ENCODE results near the gene TBC1D22A. TPM values are rescaled to one million over a fixed set of nuclear protein-coding genes. Genes with fewer than 3 reads are reported as not detected.

TBC1D22A gene
- total RNA-seq, 2 experiments from 2014 or later, result 33.2 to 34.9 TPM

- ChIA-PET CTCF (no interaction called here), POLR2A (no interaction called here)
- peaks cover 6% of the 10 kb centered on the region for H3K9me3 Mint-ChIP-seq
- no peak for DNase-seq
- no peaks in the 10 kb centered on the region for H3K27me3 Mint-ChIP-seq
- peaks cover 10% of the 10 kb centered on the region for H3K36me3 Mint-ChIP-seq
- H3K4me3 Mint-ChIP-seq, result no peak overlapping the region
- no peak overlapping the region for H3K27ac Mint-ChIP-seq
- intact Hi-C loops (cut with micrococcal nuclease), result no loop called here
- peaks cover 34% of the 10 kb centered on the region for H3K4me1 Mint-ChIP-seq (ENCODE audit: low read depth)
These were observed 255.8 kb downstream of the TBC1D22A start for GRCh38 chr22:47018010-47018910.

GRCh38 chr22:47019012-47019790, 256.8 kb downstream of the TBC1D22A start:
- ChIA-PET CTCF (no interaction called here), POLR2A (no interaction called here)
- Mint-ChIP-seq H3K4me1 (ENCODE audit: low read depth) (peaks cover 36% of the 10 kb centered on the region), H3K36me3 (peaks cover 10% of the 10 kb centered on the region), H3K9me3 (peaks cover 6% of the 10 kb centered on the region), H3K4me3 (no peak overlapping the region), H3K27me3 (no peaks in the 10 kb centered on the region), H3K27ac (peak overlapping the region; percentile 6)
- intact Hi-C loops (cut with micrococcal nuclease), result no loop called here
- DNase-seq, result no peak

- H3K36me3 Mint-ChIP-seq, result peaks cover 10% of the 10 kb centered on the region
- H3K9me3 Mint-ChIP-seq, result peaks cover 6% of the 10 kb centered on the region
- H3K4me1 Mint-ChIP-seq (ENCODE audit: low read depth), result peaks cover 36% of the 10 kb centered on the region
- no peak overlapping the region for H3K4me3 Mint-ChIP-seq
- no peak for DNase-seq
- H3K27me3 Mint-ChIP-seq, result no peaks in the 10 kb centered on the region
- ChIA-PET CTCF (no interaction called here), POLR2A (no interaction called here)
- intact Hi-C loops (cut with micrococcal nuclease), result no loop called here
- H3K27ac Mint-ChIP-seq, result peak overlapping the region; percentile 46
These were observed 257.7 kb downstream of the TBC1D22A start for GRCh38 chr22:47020166-47020565.

- ChIA-PET CTCF (no interaction called here), POLR2A (no interaction called here)
- no peak for DNase-seq
- H3K27me3 Mint-ChIP-seq, result no peaks in the 10 kb centered on the region
- H3K4me1 Mint-ChIP-seq (ENCODE audit: low read depth), result peaks cover 36% of the 10 kb centered on the region
- H3K36me3 Mint-ChIP-seq, result peaks cover 10% of the 10 kb centered on the region
- H3K9me3 Mint-ChIP-seq, result peaks cover 6% of the 10 kb centered on the region
- no peak overlapping the region for H3K4me3 Mint-ChIP-seq
- H3K27ac Mint-ChIP-seq, result peak overlapping the region; percentile 31
- intact Hi-C loops (cut with micrococcal nuclease), result loop anchor here (2.0 kb wide), 1 partner anchor 21 kb away; no protein-coding TSS in a partner anchor
These were observed 259.1 kb downstream of the TBC1D22A start for GRCh38 chr22:47021371-47022074.

- intact Hi-C loops (cut with micrococcal nuclease), result loop anchor here (2.0 kb wide), 1 partner anchor 21 kb away; no protein-coding TSS in a partner anchor
- DNase-seq, result no peak
- CTCF ChIA-PET, result no interaction called here
- H3K9me3 Mint-ChIP-seq, result peaks cover 6% of the 10 kb centered on the region
- peak overlapping the region; percentile 31 for H3K27ac Mint-ChIP-seq
- H3K27me3 Mint-ChIP-seq, result no peaks in the 10 kb centered on the region
- peaks cover 10% of the 10 kb centered on the region for H3K36me3 Mint-ChIP-seq
- H3K4me1 Mint-ChIP-seq (ENCODE audit: low read depth), result peaks cover 36% of the 10 kb centered on the region
- POLR2A ChIA-PET, result no interaction called here
- H3K4me3 Mint-ChIP-seq, result no peak overlapping the region
These were observed 259.6 kb downstream of the TBC1D22A start for GRCh38 chr22:47022075-47022473.

GRCh38 chr22:47022475-47022874, 260.0 kb downstream of the TBC1D22A start:
- CTCF ChIA-PET, result no interaction called here
- H3K4me1 Mint-ChIP-seq (ENCODE audit: low read depth), result peaks cover 36% of the 10 kb centered on the region
- intact Hi-C loops (cut with micrococcal nuclease), result loop anchor here (2.0 kb wide), 1 partner anchor 22 kb away; no protein-coding TSS in a partner anchor
- peak overlapping the region; percentile 31 for H3K27ac Mint-ChIP-seq
- POLR2A ChIA-PET, result no interaction called here
- DNase-seq, result peak; percentile 18
- peaks cover 10% of the 10 kb centered on the region for H3K36me3 Mint-ChIP-seq
- H3K27me3 Mint-ChIP-seq, result no peaks in the 10 kb centered on the region
- H3K9me3 Mint-ChIP-seq, result peaks cover 6% of the 10 kb centered on the region
- no peak overlapping the region for H3K4me3 Mint-ChIP-seq

GRCh38 chr22:47023871-47024270, 261.4 kb downstream of the TBC1D22A start:
- Mint-ChIP-seq H3K9me3 (peaks cover 6% of the 10 kb centered on the region), H3K27ac (no peak overlapping the region)
- CTCF ChIA-PET, result no interaction called here

GRCh38 chr22:47027766-47028165, 265.3 kb downstream of the TBC1D22A start:
- intact Hi-C loops (cut with micrococcal nuclease), result no loop called here
- DNase-seq, result no peak
- Mint-ChIP-seq H3K27me3 (no peaks in the 10 kb centered on the region), H3K4me1 (ENCODE audit: low read depth) (peaks cover 6% of the 10 kb centered on the region), H3K9me3 (no peaks in the 10 kb centered on the region), H3K4me3 (no peak overlapping the region), H3K27ac (no peak overlapping the region), H3K36me3 (peaks cover 1% of the 10 kb centered on the region)
- CTCF ChIA-PET, result no interaction called here
- POLR2A ChIA-PET, result no interaction called here

More at GRCh38 chr22:47023871-47024270, 261.4 kb downstream of the TBC1D22A start:
- intact Hi-C loops (cut with micrococcal nuclease), result loop anchor here (2.0 kb wide), 1 partner anchor 23 kb away; no protein-coding TSS in a partner anchor
- H3K4me3 Mint-ChIP-seq, result no peak overlapping the region
- POLR2A ChIA-PET, result no interaction called here
- no peak for DNase-seq
- no peaks in the 10 kb centered on the region for H3K27me3 Mint-ChIP-seq
- H3K4me1 Mint-ChIP-seq (ENCODE audit: low read depth), result peaks cover 34% of the 10 kb centered on the region
- H3K36me3 Mint-ChIP-seq, result peaks cover 8% of the 10 kb centered on the region

- Mint-ChIP-seq H3K27me3 (no peaks in the 10 kb centered on the region), H3K9me3 (no peaks in the 10 kb centered on the region), H3K36me3 (no peaks in the 10 kb centered on the region), H3K4me1 (ENCODE audit: low read depth) (no peaks in the 10 kb centered on the region), H3K4me3 (no peak overlapping the region), H3K27ac (no peak overlapping the region)
- ChIA-PET CTCF (no interaction called here), POLR2A (no interaction called here)
- DNase-seq, result no peak
- intact Hi-C loops (cut with micrococcal nuclease), result no loop called here
These were observed 267.0 kb downstream of the TBC1D22A start for GRCh38 chr22:47029244-47030074.

GRCh38 chr22:47030143-47030661, 267.8 kb downstream of the TBC1D22A start:
- no peak overlapping the region for H3K4me3 Mint-ChIP-seq
- DNase-seq, result no peak
- no peaks in the 10 kb centered on the region for H3K9me3 Mint-ChIP-seq
- no peak overlapping the region for H3K27ac Mint-ChIP-seq
- H3K36me3 Mint-ChIP-seq, result no peaks in the 10 kb centered on the region
- CTCF ChIA-PET, result no interaction called here
- no peaks in the 10 kb centered on the region for H3K27me3 Mint-ChIP-seq
- no peaks in the 10 kb centered on the region for H3K4me1 Mint-ChIP-seq (ENCODE audit: low read depth)
- intact Hi-C loops (cut with micrococcal nuclease), result no loop called here
- POLR2A ChIA-PET, result no interaction called here

GRCh38 chr22:47030881-47031627, 268.6 kb downstream of the TBC1D22A start:
- Mint-ChIP-seq H3K27me3 (no peaks in the 10 kb centered on the region), H3K4me1 (ENCODE audit: low read depth) (no peaks in the 10 kb centered on the region), H3K9me3 (no peaks in the 10 kb centered on the region), H3K4me3 (no peak overlapping the region), H3K36me3 (no peaks in the 10 kb centered on the region), H3K27ac (no peak overlapping the region)
- DNase-seq, result no peak
- ChIA-PET CTCF (no interaction called here), POLR2A (no interaction called here)
- intact Hi-C loops (cut with micrococcal nuclease), result no loop called here
